Stimulated activated effector memory CD8-positive, alpha-beta T cell treated with anti-CD3 and anti-CD28 coated beads, Interleukin-12 subunit alpha, Interleukin-12 subunit beta, amount 100 ng/mL, for 72 hours (primary cell): ENCODE measurements around the gene SPOCK3.
"Not testable (repeated sequence)": the region's sequence is repeated elsewhere in the genome, so short reads cannot be mapped to it uniquely, and the experiment has no call there.

Source experiments
- ATAC-seq: fragments of 150-1000 bp; cut with Tn5 transposase; 2 replicates; pipeline ENCODE4 v1.10.0; 2021
- DNase-seq, 2 donors: peaks; one replicate each; pipeline ENCODE4 v3.0.0; 2021 to 2022; ENCODE audit warnings: low spot score in 2 of 2
- H3K27ac Mint-ChIP-seq: one replicate; pipeline ENCODE4 v1.8.0; 2022; ENCODE audit warnings: mild to moderate bottlenecking, mixed read lengths
- H3K36me3 Mint-ChIP-seq: one replicate; pipeline ENCODE4 v1.8.0; 2022; ENCODE audit warnings: mild to moderate bottlenecking, mixed read lengths
- H3K4me1 Mint-ChIP-seq: one replicate; pipeline ENCODE4 v1.8.0; 2022; ENCODE audit warnings: mixed read lengths
- H3K4me3 Mint-ChIP-seq: one replicate; pipeline ENCODE4 v1.8.0; 2022; ENCODE audit warnings: mild to moderate bottlenecking, mixed read lengths
- H3K9me3 Mint-ChIP-seq: one replicate; pipeline ENCODE4 v1.8.0; 2022; ENCODE audit warnings: mixed read lengths

Gene SPOCK3

GRCh38 chr4:166875821-166876220 is 358.5 kb downstream of the SPOCK3 start:
- Mint-ChIP-seq H3K27ac (no peak overlapping the region), H3K4me3 (no peak overlapping the region), H3K36me3 (no peaks in the 10 kb centered on the region), H3K9me3 (peaks cover 19% of the 10 kb centered on the region), H3K4me1 (no peaks in the 10 kb centered on the region)
- ATAC-seq (no peak), DNase-seq (no peak)

- DNase-seq (no peak), ATAC-seq (no peak)
- no peaks in the 10 kb centered on the region for H3K36me3 Mint-ChIP-seq
- no peaks in the 10 kb centered on the region for H3K4me1 Mint-ChIP-seq
- H3K9me3 Mint-ChIP-seq, result peaks cover 12% of the 10 kb centered on the region
- H3K27ac Mint-ChIP-seq, result no peak overlapping the region
- no peak overlapping the region for H3K4me3 Mint-ChIP-seq
Measured at GRCh38 chr4:166862032-166862431, 372.3 kb downstream of the SPOCK3 start.

GRCh38 chr4:166850398-166850797 is 383.9 kb downstream of the SPOCK3 start:
- not testable (repeated sequence) for H3K4me3 Mint-ChIP-seq, H3K9me3 Mint-ChIP-seq, DNase-seq, H3K4me1 Mint-ChIP-seq, ATAC-seq, H3K27ac Mint-ChIP-seq, H3K36me3 Mint-ChIP-seq

DNA sequence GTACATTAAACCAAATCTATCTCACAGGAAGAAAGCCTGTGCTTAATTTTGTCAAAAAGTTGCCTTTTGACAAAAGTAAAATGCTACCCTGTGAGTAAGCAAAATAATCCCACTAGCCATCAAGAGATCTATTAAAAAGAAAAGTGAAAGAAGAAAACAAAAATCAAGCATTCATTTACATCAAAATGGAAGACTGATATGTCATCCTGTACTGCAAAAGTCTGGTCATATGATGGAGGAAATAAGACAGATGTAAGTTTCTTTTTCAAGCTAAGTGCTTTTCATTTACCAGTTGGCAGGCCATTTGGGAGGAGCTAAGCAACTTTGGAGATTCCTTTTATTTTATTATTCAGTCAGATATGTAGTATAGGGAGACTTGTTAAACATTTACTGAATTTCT is 387.4 kb downstream of the SPOCK3 start:
- ATAC-seq (no peak), DNase-seq (no peak)
- Mint-ChIP-seq H3K9me3 (peaks cover 2% of the 10 kb centered on the region), H3K36me3 (no peaks in the 10 kb centered on the region), H3K4me1 (no peaks in the 10 kb centered on the region), H3K4me3 (no peak overlapping the region), H3K27ac (no peak overlapping the region)

DNA sequence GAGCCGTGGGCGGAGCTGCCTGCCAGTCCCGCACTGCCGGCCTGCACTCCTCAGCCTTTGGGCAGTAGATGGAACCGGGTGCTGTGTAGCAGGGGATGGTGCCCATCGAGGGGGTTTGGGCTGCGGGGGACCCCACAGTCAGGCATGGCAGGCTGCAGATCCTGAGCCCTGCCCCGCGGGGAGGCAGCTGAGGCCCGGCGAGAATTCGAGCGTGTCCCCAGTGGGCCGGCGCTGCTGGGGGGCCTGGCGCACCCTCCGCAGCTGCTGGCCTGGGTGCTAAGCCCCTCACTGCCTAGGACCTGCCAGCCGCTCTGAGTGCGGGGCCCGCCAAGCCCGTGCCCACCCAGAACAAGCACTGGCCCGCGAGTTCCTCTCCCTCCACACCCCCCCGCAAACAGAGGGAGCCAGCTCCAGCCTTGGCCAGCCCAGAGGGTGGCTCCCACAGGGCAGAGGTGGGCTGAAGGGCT is 391.5 kb downstream of the SPOCK3 start:
- DNase-seq (no peak), ATAC-seq (no peak)
- no peaks in the 10 kb centered on the region for H3K36me3 Mint-ChIP-seq
- H3K9me3 Mint-ChIP-seq, result peaks cover 8% of the 10 kb centered on the region
- no peaks in the 10 kb centered on the region for H3K4me1 Mint-ChIP-seq
- no peak overlapping the region for H3K4me3 Mint-ChIP-seq
- H3K27ac Mint-ChIP-seq, result no peak overlapping the region

- H3K9me3 Mint-ChIP-seq, result peaks cover 8% of the 10 kb centered on the region
- no peaks in the 10 kb centered on the region for H3K36me3 Mint-ChIP-seq
- no peak overlapping the region for H3K27ac Mint-ChIP-seq
- no peaks in the 10 kb centered on the region for H3K4me1 Mint-ChIP-seq
- ATAC-seq (no peak), DNase-seq (no peak)
- no peak overlapping the region for H3K4me3 Mint-ChIP-seq
Measured at GRCh38 chr4:166839615-166840251, 394.6 kb downstream of the SPOCK3 start.

- peaks cover 10% of the 10 kb centered on the region for H3K9me3 Mint-ChIP-seq
- H3K4me1 Mint-ChIP-seq, result no peaks in the 10 kb centered on the region
- H3K27ac Mint-ChIP-seq, result no peak overlapping the region
- ATAC-seq (no peak), DNase-seq (no peak)
- H3K36me3 Mint-ChIP-seq, result no peaks in the 10 kb centered on the region
- no peak overlapping the region for H3K4me3 Mint-ChIP-seq
Measured at GRCh38 chr4:166838975-166839614, 395.2 kb downstream of the SPOCK3 start.

- Mint-ChIP-seq H3K9me3 (peaks cover 15% of the 10 kb centered on the region), H3K4me3 (no peak overlapping the region), H3K4me1 (no peaks in the 10 kb centered on the region), H3K36me3 (no peaks in the 10 kb centered on the region), H3K27ac (no peak overlapping the region)
- no peak for ATAC-seq
- DNase-seq, result no peak
Measured at GRCh38 chr4:166836865-166837264, 397.4 kb downstream of the SPOCK3 start.

- H3K9me3 Mint-ChIP-seq, result peaks cover 15% of the 10 kb centered on the region
- ATAC-seq (no peak), DNase-seq (no peak)
- H3K27ac Mint-ChIP-seq, result no peak overlapping the region
- H3K4me3 Mint-ChIP-seq, result no peak overlapping the region
- H3K36me3 Mint-ChIP-seq, result no peaks in the 10 kb centered on the region
- no peaks in the 10 kb centered on the region for H3K4me1 Mint-ChIP-seq
Measured at GRCh38 chr4:166827629-166828028, 406.7 kb downstream of the SPOCK3 start.

GRCh38 chr4:166827167-166827566 is 407.1 kb downstream of the SPOCK3 start:
- H3K4me1 Mint-ChIP-seq, result no peaks in the 10 kb centered on the region
- no peaks in the 10 kb centered on the region for H3K36me3 Mint-ChIP-seq
- H3K9me3 Mint-ChIP-seq, result peaks cover 16% of the 10 kb centered on the region
- DNase-seq (no peak), ATAC-seq (no peak)
- H3K27ac Mint-ChIP-seq, result no peak overlapping the region
- H3K4me3 Mint-ChIP-seq, result no peak overlapping the region

- Mint-ChIP-seq H3K36me3 (no peaks in the 10 kb centered on the region), H3K9me3 (peaks cover 20% of the 10 kb centered on the region), H3K4me1 (no peaks in the 10 kb centered on the region), H3K27ac (no peak overlapping the region), H3K4me3 (no peak overlapping the region)
- DNase-seq, result no peak
- no peak for ATAC-seq
Measured at GRCh38 chr4:166823848-166824247, 410.4 kb downstream of the SPOCK3 start.

DNA sequence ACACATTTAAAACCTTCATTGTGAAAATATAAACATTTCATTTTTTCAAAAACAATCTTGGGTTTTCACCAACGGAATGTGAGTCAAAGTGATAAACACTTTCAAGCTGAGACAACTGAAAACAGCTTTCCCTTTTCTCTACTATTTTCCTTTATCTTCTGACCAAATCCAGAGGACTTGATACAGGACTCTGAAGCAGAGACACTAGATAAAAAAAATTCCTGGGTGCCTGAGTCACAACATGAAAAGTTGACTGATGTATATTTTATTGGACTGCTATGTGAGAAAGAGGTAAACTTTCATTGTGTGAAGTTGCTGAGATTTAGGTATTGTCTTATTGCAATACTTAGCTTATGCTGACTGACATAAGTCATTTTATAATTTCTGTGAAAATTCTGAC is 411.2 kb downstream of the SPOCK3 start:
- ATAC-seq, result no peak
- Mint-ChIP-seq H3K4me3 (no peak overlapping the region), H3K4me1 (no peaks in the 10 kb centered on the region), H3K27ac (no peak overlapping the region), H3K9me3 (peaks cover 23% of the 10 kb centered on the region), H3K36me3 (no peaks in the 10 kb centered on the region)
- no peak for DNase-seq

DNA sequence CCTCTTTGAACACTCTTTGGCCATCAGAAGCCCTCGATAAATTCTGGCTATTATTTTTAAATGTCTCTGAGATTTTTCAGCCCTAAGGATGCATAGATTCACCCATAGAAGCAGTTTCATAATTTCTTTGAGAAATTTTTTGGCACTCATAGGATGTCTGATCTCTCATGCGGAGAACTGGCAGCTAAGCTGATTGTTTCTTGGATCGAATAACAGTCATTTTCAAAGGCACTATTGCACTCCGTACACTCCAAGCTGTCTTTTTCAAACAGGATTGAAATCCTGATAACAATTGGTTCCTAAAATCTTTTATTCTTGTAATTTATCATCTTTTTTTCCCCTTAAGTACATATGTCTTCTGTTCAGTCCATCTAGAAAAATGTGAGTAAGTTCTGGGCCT is 411.9 kb downstream of the SPOCK3 start:
- Mint-ChIP-seq H3K4me3 (no peak overlapping the region), H3K4me1 (no peaks in the 10 kb centered on the region), H3K27ac (no peak overlapping the region), H3K9me3 (peaks cover 25% of the 10 kb centered on the region), H3K36me3 (no peaks in the 10 kb centered on the region)
- ATAC-seq, result no peak
- no peak for DNase-seq

DNA sequence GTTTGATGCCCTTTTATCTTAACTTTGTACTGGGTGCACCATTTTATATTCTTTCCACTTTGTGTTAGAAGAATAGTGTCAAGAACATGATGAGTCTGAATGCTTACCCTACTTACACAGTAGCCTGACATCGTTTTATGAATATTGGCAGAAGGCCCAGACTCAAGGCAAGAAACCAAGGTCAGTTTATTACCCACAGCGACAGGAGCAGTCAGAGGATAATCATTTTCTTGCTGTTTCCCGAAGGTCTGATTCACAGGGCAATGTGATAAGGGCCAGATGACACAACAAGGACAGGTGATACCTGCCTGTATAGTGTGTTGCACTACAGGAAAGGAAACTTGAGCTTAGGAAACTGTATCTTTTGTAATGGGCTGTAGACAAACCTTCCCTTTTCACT is 417.4 kb downstream of the SPOCK3 start:
- H3K9me3 Mint-ChIP-seq, result peaks cover 12% of the 10 kb centered on the region
- no peak overlapping the region for H3K4me3 Mint-ChIP-seq
- DNase-seq (no peak), ATAC-seq (no peak)
- no peak overlapping the region for H3K27ac Mint-ChIP-seq
- H3K36me3 Mint-ChIP-seq, result no peaks in the 10 kb centered on the region
- no peaks in the 10 kb centered on the region for H3K4me1 Mint-ChIP-seq

GRCh38 chr4:166808380-166808779 is 425.9 kb downstream of the SPOCK3 start:
- no peak overlapping the region for H3K27ac Mint-ChIP-seq
- H3K36me3 Mint-ChIP-seq, result no peaks in the 10 kb centered on the region
- no peak for ATAC-seq
- H3K4me3 Mint-ChIP-seq, result no peak overlapping the region
- H3K9me3 Mint-ChIP-seq, result peaks cover 21% of the 10 kb centered on the region
- DNase-seq, result no peak
- H3K4me1 Mint-ChIP-seq, result no peaks in the 10 kb centered on the region

- DNase-seq (no peak), ATAC-seq (no peak)
- Mint-ChIP-seq H3K9me3 (peaks cover 6% of the 10 kb centered on the region), H3K27ac (no peak overlapping the region), H3K36me3 (no peaks in the 10 kb centered on the region), H3K4me1 (no peaks in the 10 kb centered on the region), H3K4me3 (no peak overlapping the region)
Measured at GRCh38 chr4:166802346-166802745, 431.9 kb downstream of the SPOCK3 start.
